Activated CD8-positive, alpha-beta memory T cell treated with anti-CD3 and anti-CD28 coated beads for 36 hours (primary cell): ENCODE measurements around the gene SCG5. TPM values are rescaled to one million over a fixed set of nuclear protein-coding genes. Genes with fewer than 3 reads are reported as not detected.

Source experiments
- CTCF ChIA-PET: fragments of 350-600 bp; sonication (Branson Sonifier 250); formaldehyde crosslinking; loops from one replicate; lab custom pipeline; 2021; ENCODE audit warnings: antibody characterized with exemption; lab: Charles Lee
- POLR2A ChIA-PET: fragments of 350-600 bp; sonication (Branson Sonifier 250); formaldehyde crosslinking; loops from one replicate; lab custom pipeline; 2021; ENCODE audit warnings: antibody characterized with exemption; lab: Charles Lee
- total RNA-seq, 2 experiments: library from RNA; stranded (reverse); gene quantifications; one replicate each; pipeline ENCODE4 v1.2.3, GENCODE V29; 2021

SCG5 gene
- total RNA-seq, 2 experiments from 2014 or later: 0.70 to 0.71 TPM

GRCh38 chr15:32685576-32685975, 44.1 kb downstream of the SCG5 start:
- POLR2A ChIA-PET: no interaction called here
- CTCF ChIA-PET: no interaction called here

GRCh38 chr15:32687556-32687955, 46.0 kb downstream of the SCG5 start:
- ChIA-PET POLR2A (no interaction called here), CTCF (no interaction called here)

DNA sequence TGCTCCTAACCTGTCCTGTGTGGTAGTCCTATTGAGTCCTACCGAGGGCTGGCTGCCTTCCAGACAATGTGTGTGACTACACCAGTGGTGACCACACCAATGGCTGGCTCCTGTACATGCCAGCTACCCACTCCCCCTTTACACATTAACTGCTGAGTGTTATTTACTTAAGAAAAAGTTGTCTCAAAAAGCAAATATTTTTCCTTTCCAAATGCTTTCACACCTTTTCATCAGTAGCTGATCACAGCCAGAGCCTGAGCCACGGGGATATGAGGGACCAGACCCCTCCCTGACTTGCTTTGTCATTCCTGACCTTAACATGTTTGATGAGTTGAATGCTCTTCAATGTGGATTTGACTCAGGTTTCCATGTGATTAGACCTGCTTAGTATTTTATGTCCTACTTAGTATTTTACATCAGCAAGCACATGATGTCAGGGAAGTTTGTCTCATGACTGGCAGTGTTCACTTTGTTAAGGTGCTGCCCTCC, 46.7 kb downstream of the SCG5 start:
- CTCF ChIA-PET: no interaction called here
- POLR2A ChIA-PET: no interaction called here

- CTCF ChIA-PET: no interaction called here
- POLR2A ChIA-PET: no interaction called here
Measured at GRCh38 chr15:32690941-32691688, 49.6 kb downstream of the SCG5 start.

GRCh38 chr15:32691689-32692038, 50.2 kb downstream of the SCG5 start:
- CTCF ChIA-PET: no interaction called here
- POLR2A ChIA-PET: no interaction called here

DNA sequence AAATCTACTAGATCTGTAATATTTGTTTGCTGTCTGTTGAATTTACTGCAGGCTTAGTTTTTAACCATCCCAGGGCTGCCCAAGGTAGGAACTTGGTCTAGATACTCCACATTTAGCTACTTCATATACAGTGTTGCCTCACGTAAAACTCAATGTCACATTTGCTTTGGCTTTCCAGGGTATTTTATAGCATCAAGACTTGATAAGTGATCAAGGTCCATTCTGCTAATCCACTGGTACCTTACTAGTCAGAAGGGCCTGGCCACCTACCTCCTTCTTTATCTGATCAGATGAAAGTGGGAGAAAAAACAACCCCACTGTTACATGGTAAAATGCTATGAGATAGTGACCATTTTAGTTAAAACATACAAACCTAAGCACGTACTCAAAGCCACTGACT, 50.8 kb downstream of the SCG5 start:
- ChIA-PET CTCF (no interaction called here), POLR2A (no interaction called here)

DNA sequence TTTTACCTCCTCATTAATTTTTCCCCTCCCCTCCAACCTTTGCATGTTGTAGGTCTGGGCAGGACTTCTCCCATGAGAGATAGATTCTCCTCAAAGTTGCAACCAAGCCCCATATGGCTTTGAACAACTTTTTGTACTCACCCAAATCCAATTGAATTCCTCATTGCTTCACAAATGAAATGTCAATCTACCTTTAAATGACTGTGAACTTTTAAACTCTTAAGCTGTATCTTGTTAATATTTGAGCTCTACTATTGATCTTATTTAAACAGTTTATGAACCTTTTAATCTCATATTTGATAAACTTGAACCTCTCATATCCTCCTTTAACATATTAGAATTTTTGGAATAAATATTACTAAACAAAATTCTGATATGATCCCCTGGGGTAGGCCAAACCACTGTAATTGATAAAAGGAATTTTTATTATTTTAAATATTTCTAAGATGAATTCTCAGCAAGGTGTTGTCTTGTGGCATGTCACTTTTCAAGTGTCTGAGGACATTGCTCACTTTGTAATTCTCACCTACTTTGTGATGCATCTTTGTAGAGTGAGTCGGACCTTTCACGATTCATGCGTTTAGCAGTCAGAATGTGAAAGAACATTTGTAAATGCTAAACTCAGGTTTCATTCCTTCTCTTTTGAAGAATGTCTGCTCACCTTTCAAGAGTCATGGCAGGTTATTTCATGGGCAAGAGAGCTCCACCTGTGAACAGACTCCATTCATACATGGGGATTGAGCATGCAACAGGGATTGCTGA, 52.9 kb downstream of the SCG5 start:
- ChIA-PET CTCF (no interaction called here), POLR2A (no interaction called here)

DNA sequence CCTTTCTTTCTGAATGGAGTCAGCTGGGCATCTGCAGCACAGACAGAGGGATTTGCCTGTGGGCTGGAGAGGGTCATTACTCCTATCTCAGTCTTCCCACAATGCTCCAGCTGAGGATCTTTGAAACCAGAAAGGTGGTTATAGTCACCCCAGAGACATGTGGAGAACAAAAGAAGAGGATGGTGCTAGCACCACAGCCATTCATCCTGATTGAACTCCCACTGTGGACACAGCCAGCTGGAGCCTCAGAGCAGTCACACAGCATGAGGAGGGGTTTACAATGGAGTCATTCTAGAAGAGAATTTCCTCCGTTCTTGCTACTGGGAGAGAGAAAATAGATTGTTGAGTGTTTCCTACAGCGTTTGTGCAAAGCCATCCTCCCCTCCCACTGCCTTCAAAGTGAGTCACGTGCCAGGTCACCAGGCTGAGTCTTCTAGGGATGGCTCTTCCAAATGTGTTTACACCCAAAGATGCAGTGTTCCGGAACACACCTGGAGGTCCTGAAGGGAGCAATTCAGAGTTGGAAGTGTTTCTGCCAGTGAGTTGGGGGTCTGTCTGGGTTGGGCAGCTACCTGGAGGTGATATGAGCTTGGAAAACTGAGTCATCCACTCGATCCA, 57.4 kb downstream of the SCG5 start:
- POLR2A ChIA-PET: no interaction called here
- CTCF ChIA-PET: no interaction called here

DNA sequence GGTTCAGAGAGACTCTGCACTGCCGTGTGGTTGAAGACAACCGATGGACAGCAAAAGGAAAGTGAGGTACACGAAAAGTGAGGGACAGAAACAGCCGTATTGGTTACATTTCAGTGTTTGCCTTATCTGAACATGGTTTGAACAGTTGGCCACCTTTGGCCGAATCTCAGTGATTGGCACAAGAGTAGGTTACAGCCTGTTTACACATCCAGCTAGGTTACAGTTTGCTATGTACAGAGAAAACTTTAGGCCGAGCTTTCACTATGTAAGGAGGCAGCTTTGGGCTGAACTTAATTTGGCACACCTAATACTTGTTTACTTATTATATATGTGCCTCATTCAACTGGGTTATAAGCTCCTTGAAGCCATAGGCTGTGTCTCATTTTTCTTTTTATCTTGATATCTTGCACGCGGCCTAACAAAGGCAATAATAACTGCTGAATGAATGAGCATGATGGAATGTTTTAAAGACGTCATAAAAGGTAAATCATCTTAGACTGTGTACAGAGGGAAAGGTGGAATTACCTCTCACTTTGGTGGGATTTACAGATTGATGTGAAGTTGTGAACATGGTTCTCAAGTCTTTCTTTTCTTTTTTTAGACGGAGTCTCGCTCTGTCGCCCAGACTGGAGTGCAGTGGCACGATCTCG, 59.1 kb downstream of the SCG5 start:
- POLR2A ChIA-PET: no interaction called here
- CTCF ChIA-PET: no interaction called here

DNA sequence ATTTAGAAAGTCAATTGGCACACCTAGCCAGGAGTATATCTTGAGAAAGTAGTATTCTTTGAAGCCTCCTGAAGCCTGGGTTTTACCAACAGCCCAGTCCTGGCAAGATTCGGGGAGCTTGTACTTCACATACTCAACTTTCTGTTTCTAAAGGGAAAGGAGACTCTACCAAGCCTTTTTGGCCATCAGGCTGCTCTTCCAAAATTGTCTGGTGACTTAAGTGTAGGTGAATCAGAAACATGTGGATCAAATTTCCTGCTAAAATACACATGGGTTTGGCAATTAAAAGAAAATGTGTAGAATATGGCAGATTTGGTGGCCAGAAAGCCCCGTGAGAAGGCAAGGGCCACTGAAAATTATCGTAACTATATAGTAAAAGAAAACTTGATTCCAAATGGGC, 60.4 kb downstream of the SCG5 start:
- ChIA-PET POLR2A (no interaction called here), CTCF (no interaction called here)

GRCh38 chr15:32704395-32704981, 63.0 kb downstream of the SCG5 start:
- POLR2A ChIA-PET: no interaction called here
- CTCF ChIA-PET: no interaction called here

DNA sequence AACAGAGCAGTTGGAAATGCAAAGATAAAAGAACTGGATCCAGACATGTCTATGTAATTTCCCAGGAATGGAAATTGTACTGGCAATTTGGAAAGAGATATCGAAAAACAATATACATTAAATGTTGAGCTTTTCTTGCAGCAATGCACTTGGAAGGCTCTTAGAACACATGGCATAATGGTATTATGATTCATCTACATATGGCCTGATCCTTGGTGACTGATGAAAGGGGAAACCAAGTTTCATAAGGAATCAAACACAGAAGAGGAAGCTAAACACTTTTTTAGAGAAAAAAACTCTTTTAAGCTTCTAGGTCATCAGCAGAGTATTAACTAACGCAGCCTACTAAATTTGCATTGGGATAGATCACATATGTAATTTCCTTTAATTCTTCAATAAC, 63.9 kb downstream of the SCG5 start:
- POLR2A ChIA-PET: no interaction called here
- CTCF ChIA-PET: no interaction called here

- ChIA-PET CTCF (no interaction called here), POLR2A (no interaction called here)
Measured at GRCh38 chr15:32706704-32707103, 65.2 kb downstream of the SCG5 start.

DNA sequence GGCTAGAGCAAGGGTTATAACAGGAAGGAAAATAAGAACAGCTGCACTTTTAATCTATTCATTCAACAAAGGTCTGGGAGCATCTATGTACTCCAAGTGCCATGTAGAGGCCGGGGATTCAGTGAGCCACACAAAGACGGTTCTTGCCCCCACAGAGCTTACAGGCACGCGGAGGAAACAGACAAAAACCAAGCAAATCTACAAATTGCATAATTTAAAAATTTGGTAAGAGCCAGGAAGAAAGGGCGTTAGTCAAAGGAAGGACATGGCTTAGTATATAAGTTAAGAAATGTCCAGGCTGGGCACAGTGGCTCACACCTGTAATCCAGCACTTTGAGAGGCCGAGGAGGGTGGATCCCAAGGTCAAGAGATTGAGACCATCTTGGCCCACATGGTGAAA, 65.9 kb downstream of the SCG5 start:
- ChIA-PET CTCF (no interaction called here), POLR2A (no interaction called here)

GRCh38 chr15:32709295-32710033, 68.0 kb downstream of the SCG5 start:
- ChIA-PET POLR2A (no interaction called here), CTCF (no interaction called here)

- CTCF ChIA-PET: no interaction called here
- POLR2A ChIA-PET: no interaction called here
Measured at GRCh38 chr15:32715276-32715675, 73.8 kb downstream of the SCG5 start.

DNA sequence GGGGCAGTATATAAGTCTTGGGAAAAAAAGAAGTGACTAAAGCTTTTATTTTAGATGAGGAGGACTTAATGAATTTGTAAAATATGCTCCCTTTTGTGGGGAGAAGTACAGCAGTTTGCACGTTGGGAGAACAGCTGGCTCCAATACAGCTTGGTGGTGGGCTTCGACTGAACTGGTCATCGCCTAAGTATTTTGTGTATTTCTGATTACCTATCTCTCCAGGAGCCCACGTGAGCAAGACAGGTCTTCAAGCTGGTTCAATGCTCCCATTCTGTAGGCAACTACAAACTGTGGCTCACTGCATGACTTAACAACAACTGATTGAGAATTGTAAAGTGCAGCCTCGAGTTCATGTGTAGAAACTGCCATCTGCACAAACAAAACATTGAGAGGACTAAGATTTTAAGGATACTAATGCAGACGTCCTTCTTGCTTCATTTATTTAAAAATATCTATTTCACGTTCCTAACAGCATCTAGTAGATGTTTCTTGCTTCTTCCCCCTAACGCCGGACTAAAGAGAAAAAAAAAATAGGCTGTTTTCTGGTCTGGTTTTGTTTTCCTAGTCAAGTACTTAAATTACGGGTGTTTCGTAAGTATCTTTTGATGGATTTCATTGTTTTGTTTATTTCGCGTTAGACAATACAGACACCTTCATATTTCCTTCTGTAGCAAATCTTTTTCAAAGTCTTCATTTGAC, 74.9 kb downstream of the SCG5 start:
- ChIA-PET CTCF (no interaction called here), POLR2A (no interaction called here)

DNA sequence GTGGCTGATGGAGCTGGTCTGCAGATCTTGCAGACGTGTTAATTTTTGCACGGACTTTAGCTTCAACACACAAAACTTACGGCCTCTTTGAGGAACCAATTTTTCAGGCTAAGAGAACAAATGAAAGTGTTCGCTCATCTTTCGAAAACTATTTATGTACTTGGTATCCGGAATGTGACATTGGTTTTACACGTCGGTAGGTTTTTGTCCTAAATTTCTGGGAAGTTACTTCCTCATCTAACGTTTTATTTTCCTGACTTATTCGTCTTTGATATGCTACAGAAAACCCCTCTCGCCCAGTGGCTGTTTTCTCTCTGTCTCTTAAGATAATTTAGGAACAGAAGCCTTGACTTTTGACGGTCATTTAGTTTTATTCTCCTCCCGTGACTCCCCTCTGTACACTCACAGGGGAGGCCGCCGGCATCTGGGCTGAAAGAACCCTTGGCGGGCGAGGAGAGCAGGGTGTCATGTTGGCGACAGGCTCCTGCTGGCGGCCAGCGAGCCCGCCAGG, 75.5 kb downstream of the SCG5 start:
- CTCF ChIA-PET: no interaction called here
- POLR2A ChIA-PET: no interaction called here
